HG03378 (cell line): ENCODE measurements around the gene LZTS3.

Experiments
- ATAC-seq: cut with Tn5 transposase; IDR thresholded peaks from one replicate; pipeline ENCODE4 v1.9.1; 2021; ENCODE audit warnings: mild to moderate bottlenecking, moderate library complexity; ENCODE audit not compliant: unreplicated experiment

LZTS3 gene

GRCh38 chr20:3116341-3116740, 57.0 kb downstream of the LZTS3 start:
- no peak for ATAC-seq

GRCh38 chr20:3115190-3116107, 57.9 kb downstream of the LZTS3 start:
- no peak for ATAC-seq
